SK-N-DZ (cell line): Measurements from ENCODE around the gene TUBB. TPM values are rescaled to one million over a fixed set of nuclear protein-coding genes. Genes with fewer than 3 reads are reported as not detected.

Experiments
- DNase-seq: peaks from one replicate; pipeline ENCODE4 v3.0.0-alpha.2; 2015; ENCODE audit warnings: low spot score
- polyA plus RNA-seq, 2 experiments: library from polyadenylated mRNA; depleted of rRNA; stranded (reverse); fragments of >200 nt; gene quantifications; 2 replicates each; pipeline ENCODE4 v1.2.3, GENCODE V29; 2014

TUBB gene
- 1,702 and 1,814 TPM in 2 replicates for polyA plus RNA-seq (2014; cell fraction: cytosol; rRNA removed)
- polyA plus RNA-seq (2014; cell fraction: nucleus; rRNA removed): 586 and 640 TPM in 2 replicates

DNA sequence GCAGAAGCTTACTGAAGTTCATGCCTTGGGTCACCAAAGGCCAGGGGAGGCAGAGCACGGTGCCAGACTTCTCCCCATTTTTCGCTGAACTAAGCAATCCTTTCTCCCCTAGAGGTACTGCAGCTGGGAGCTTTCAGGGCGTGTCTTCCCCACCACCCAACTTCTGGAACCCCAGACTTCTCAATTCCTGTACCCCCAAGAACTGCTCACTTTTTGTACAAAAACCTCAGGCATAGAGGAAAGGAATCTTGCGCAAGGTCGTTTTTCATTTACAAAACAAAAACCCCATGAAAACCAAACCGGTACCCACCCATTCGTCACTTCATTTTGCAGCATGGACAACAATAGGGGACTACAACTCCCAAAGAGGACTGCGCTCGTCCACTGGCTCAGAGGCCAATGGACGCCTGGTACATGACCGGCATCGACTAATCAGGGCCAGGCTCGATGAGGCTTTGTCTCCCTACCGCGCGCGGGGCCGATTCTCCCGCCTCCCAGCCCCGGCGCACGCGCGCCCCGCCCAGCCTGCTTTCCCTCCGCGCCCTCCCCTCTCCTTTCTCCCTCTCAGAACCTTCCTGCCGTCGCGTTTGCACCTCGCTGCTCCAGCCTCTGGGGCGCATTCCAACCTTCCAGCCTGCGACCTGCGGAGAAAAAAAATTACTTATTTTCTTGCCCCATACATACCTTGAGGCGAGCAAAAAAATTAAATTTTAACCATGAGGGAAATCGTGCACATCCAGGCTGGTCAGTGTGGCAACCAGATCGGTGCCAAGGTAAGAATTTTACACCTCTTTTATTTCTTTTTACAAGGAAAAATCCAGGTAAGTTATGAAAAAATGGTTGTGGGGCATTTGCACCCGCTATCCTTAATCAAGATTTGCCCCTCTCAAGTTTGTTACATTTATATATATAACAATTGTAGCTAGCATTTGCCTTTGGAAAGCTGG is at the start of gene TUBB:
TUBB (plus strand) TSS at position 562 of the 947 bp plus-strand sequence; CDS start at position 717, 155 bp downstream.
- DNase-seq: peak; percentile 98

DNA sequence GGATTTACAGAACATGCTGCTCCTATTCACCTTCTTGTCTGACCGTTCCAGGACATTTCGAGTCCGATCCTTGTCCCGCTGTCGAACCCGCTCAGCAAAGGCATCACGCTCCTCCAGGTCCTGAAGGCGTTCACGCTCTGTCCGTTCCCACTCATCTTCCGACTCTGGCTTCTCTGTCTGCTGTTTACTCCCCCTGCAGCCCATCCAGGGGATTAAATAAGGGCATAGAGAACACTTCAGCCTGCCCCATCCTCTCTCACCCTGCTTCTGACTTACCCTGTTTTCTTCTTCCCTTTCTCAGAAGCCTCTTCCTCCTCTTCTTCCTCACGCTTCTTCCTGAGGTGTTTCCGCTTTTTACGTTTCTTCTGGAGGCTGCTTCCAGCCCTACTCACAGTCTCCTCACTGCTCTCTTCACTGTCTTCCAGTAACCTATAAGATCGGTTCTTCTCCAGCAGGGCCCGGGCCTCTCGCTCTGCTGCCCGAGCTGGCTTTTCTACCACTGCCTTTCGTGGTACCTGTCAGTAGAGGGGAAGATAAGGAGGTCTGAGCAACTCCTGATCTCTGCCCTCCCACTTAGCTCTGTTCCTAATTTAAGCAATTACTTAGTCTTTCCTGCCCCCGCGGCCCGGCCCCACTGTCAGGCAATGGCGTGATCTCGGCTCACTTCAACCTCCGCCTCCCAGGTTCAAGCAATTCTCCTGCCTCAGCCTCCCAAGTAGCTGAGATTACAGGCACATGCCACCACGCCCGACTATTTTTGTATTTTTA is 49.2 kb upstream of the TUBB start:
- DNase-seq: no peak

DNA sequence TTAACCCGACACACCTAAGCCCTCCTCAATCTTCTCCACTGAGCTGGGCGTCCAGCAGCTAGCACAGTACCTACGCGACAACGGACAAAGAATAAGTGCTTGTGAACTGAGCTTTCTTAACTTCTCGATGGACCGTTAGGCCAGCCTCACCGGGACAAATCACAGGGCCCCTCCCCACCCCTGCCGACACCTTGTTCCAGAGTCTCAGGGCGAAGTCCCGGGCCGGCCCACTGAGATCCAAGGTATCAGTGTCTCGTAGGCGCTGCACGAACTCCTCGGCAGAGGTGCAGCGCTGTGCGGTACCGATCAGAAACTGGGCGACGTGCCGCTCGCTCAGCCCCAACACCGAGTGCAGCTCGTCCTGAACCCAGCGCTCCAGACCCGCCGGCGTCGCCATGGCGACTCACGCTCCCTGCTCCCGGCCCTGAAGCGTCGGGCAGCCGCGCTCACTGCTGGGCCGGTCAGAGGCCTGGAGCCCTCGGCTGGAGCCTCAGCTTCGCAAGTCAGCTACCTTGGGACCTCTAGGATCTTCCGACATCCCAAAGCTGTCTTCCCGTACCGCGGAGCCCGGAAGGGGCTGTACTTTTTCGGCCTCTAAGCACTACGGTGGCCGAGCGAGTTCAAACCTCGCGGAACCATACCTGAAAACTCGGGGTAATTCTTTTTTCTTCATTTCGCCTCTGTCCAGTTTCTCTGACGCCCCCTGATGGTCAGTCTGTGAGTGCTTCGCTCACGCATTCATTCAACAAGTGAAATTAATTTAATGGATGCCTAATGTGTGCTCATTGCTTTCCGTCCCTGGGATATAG is 47.5 kb upstream of the TUBB start, which contains the start of gene DHX16:
DHX16 (minus strand) TSS at position 562 of the 809 bp plus-strand sequence; CDS start at position 397, 165 bp downstream.
- DNase-seq: peak; percentile 97

DNA sequence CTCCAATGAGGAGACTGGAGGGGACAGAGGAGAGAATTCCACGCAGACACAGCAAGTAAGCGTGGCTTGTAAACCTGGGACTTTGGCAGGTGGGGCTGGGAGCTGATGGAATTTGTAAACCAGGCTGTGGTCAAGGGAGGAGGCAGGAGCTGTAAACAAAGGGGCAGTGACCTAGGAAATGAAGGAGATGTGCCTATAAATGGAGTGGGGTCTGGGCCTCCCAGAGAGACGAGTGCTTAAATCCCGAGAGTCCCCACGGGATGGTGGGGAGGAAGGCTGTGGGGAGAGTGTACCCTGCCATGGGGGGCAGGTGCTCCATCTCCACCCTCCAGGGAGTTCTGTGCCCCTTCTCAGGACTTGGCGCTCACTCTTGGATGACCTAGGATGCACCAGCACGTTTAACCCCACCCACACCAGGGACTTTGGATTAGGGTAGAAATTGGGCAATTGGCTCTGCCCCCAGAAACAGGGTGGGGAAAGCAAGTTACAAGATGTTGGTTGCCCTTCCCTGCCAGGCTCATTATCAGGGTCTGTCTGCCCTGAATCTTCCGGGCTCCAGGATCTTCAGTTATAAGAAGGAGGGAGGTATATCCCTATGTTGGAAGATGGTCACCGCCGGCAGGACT is 43.4 kb upstream of the TUBB start:
- DNase-seq: no peak

DNA sequence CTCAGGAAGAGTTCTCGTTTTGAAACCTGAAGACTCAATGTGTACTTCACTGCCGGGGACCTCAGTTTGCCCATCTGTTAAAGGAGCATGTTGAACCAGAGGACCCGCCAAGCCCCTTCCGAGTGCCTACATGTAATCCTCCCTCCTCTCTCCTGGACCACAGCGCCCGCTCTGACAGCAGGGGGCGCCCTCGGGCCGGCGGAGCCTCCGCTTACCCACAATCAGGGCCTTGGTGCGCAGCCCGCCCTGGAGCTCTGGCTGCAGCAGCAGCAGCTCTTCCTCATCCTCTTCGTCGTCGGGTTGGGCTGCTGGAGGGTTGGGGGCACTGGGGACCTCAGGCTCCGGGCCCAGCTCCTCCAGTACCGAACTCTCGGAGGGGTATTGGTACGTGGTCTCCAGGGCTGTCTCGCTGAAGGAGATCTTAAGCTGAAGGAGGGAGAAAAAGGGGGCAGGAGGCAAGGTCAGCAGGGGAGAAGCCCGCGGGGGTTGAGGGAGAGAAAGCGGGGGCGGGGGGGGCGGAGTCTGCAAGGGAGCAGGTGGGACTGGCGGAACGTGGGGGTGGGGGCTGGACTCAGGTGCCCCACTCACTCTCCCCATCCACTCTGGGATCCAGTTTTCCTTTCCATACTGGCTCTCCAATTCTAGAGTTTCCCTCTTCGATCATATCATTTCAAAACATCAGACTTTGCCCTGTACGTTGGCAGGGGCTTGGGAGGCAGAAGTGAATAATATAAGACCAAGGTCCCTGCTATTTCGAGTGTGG is 41.0 kb upstream of the TUBB start:
- peak; percentile 79 for DNase-seq

DNA sequence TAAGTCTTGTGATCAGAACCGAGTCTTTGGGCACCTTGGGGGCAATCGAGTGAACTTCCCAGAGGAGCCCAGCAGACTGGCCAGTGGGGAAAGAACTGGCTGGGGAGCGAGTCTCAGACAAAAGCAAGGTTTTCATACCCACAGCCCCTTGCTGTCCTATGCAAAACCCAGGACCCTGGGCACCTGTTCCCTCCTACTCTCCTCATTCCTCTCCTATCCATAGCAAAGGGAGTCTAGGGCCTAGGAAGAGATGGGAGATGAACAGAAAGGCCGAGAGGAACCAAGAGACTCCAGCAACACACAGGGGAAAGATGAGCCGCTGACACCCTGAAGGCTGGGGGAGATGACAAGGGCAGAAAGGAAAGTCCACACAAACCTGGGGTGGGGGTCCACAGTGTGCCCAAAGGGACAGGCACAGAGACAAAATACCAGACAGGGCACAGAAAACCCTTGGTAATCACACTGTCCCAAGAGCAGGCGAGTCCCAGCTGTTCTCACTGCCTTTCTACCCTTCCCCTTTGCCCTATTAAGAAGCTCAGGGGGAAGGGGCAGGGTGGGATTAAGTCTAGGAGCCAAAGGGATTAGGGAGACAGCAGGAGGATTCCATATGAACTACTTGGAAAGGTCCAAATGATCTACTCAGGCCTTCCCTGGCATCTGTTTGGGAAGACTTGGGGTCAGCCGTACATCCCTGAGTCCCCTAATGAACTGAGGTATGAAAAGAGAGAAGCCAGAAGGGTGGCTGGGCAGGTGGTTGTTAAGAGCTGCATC is 40.2 kb upstream of the TUBB start:
- DNase-seq: no peak

DNA sequence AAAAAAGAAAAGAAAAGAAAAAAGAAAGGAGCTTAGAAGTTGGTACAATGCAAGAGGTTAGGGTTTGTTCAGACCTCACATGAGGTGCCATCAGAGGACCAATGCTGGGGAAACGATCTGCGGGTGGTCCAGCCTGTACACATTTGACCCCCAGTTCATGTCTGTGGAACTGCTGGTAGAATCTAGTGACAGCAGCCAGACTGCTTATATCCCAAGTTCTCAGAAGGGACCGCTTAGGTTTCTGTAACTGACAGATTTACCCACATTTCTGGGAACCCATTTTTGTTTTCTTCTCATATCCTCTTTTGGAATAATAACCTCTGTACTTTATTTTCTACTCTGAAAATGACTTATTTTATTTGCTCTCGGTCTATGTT is 38.4 kb upstream of the TUBB start:
- no peak for DNase-seq

DNA sequence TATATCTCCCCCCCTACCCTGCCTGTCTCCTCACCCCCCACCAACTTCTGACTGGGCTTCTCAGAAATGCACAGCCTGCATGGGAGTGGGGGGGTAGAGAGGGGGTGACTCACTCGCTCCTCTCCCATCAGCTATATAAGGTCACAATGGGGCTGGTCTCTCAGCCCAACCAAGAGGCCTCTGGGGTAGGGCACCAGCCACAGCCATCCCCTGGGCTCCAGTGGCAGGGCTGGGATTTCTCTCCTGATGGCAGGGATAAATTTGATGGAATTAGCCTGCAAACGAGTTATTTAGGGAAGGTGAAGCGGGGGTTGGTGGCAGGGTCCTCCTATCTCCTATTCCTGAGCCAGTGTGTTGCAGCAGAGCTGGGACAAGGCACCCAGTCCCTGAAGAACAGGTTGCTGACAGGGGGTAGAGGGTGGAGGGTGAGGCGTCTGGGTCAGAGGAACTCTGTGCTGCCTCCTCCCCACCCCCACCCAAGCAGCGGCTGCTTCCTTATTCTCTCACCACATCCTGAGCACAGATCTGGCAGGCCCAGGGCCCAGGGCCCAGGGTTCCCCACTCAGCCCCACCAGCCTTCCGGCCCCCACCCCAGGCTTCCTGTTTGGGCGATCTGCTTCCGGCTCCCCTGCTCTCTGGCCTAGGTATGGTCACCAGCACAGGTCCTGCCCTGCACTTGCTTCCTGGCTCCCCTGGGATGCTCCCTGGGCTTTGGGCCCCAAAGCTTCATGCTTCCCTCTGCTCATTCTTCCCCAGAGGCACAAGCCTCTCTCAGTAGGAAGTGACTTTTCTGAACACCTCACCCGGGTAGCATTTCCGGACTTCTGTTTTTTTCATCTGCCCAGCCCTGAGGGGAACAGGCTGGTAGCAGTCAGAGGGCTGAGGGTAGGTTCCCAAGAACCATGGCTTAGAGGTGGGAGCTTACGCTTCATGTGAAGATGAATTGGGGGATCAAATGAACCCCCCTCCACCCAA is 37.7 kb upstream of the TUBB start:
- DNase-seq: no peak

DNA sequence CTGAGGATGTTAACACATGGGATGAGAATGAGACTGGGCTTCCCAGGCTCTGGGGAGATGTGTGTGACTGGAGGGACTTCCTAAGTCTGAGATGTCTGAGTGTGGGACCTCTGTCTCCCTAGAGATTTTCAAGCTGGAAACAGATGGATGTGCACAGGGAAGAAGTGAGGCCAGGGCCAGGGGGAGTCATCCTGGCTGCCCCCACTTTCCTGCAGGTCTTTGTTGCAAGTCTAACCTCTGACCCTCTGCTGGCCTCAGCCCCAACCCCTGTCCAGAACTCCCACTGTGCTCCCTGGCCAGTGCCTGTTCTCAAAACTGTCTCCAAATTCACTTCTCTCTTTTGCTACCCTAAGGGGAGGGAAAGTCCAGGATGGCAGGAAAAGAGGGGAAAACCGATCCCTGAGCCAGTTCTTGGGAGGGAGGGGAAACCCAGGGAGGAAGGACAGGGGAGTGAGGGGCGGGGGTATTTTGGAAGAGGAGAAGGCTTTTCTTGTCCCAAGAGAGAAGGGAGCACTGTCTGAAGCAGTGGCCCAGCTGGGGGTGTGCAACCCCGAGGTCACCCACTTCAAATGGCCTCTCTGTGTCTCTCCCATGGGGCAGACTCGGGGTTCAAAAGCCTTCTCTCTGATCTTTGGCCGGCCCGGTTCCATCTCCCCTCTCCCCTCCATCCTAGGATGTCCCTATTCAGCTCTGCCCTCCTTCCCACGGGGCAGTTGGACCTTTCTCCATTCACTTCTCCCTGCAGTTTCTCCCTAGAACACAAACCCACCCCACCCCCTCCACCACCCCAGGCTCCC is 36.8 kb upstream of the TUBB start:
- no peak for DNase-seq

DNA sequence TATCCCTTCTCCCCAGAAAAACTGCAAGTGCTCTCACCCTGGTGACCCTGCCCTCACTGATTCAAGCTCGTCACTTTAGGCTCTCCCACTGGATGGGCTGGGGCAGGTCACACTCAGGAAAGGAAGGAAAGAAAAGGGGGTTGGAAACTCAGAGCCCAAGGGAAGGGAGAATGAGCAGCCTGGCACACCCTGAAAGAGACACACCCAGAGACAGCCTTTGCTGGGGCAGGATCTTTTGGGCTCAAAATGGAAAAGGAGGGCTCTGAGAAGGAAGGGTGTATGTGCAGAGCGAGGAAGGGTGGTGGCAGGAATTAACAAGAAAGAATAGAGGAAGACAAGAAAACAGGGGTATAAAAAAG is 36.2 kb upstream of the TUBB start:
- no peak for DNase-seq

DNA sequence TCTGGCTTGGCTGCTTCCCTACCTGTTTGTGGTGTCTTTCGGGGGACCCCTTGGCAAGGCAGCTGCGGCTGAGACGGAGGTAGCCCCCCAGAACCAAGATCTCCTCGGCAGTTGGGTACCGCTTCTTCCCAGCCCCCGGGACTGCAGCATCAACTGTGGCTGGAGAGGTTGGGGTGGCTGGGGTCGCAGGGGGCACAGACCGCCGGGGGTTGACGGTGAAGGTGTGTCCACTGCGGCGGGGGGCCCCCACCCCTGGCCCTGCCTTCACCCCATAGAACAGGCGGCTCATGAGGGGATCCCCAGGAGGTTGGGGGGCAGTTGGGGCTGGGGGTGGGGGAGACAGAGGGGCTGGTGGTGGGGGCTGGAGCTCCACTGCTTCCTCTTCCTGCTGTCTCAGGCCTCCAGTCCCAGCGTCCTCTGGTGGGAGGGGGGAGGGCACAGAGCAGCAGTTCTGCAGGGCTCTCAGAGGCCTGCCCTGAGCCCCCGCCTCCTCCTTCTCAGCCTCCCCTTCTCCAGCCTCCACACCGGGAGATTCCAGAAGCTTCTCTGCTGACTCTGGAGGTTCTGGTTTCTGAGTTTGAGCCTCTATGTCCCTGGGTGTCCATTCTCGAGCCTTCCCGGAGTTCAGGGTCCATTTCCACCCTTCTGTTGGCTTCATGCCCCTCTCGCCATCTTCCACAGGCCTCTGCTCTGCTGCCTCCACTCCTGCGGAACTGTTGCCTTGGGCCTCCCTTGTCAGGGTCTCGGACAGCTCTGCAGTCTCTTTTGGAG is 35.6 kb upstream of the TUBB start:
- DNase-seq: no peak

DNA sequence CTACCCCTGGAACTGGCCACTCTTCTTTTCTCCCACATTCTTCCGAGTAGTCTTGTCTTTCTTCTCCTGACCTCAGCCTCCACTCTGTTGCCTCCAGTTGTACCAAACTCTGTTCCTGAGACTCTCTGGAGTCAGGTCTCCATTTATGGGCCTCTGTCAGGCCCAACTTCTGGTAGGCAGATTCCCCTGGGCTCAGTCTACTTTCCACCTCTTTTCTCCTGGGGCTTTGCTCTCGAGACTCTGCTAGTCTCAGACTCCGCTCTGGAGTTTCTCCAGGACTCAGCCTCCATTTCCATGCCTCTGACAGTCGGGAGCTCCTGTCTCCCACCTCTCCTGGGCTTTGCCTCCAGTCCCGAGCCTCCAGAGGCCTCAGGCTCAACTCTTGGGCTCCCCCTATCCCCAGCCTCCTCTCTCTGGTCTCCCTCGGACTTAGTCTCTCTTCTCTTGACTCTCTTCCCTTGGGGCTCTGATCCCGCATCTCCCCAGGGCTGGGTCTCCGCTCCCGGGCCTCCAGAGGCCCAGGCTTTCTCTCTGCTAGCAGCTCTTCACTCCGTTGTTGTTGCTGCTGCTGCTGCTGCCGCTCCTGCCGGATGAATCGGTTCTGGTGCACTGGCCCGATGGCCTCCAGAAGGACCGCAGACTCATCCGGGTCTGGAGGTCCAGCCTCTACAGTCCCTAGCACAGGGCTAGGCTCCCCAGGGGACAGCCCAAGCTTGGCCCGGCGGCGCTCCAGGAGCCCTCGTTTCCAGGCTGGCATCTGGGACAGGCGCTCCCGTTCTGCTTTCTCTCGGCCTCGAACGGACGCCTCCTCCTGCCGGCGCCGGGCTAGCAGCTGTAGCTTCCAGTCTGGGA is 34.8 kb upstream of the TUBB start:
- no peak for DNase-seq

DNA sequence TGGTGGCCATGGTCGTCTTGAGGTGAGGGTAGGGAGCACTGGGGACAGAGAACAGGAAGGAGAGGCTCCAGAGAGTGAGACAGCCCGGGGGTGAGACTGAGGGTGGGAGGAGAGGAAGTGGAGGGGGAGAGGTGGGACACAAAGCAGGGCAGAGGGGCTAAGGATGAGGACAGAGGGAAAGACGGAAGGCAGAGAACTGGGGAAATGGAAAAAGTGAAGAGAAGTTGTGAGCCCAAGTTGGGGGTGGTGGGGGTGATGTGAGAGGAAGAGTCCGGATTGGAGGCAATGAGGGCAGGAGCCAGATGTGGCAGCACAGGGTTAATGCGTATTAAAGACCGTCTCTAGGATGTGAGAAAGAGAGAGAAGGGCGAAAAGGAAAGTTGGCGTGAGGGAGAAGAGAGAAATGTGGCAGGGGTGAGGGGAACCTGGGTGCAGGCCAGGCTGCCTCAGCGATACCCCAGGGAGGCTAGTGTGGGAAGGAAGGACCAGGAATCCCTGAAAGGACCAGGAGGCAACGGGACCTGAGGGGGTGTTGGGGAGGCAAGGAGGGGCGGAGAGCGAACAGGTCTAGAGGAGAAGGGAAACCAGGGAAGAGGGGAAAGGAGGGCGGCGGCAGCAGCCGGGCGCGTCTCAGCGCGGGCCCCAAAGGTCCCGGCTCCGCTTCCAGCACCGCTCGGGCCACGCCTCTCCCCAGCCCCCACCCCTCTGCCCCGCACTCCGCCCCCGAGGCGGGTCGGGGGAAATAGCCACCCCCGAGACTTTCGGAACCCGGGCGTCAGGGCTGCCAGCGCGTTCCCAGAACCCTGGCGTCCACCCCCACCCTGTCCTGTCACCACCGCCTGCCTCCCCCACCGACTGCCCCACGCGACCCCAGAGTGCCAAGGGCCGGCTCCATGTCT is 33.9 kb upstream of the TUBB start, which contains the start of gene PPP1R18:
PPP1R18 (minus strand) TSS at position 637 of the 899 bp plus-strand sequence; CDS start at position 10, 627 bp downstream.
- no peak for DNase-seq

DNA sequence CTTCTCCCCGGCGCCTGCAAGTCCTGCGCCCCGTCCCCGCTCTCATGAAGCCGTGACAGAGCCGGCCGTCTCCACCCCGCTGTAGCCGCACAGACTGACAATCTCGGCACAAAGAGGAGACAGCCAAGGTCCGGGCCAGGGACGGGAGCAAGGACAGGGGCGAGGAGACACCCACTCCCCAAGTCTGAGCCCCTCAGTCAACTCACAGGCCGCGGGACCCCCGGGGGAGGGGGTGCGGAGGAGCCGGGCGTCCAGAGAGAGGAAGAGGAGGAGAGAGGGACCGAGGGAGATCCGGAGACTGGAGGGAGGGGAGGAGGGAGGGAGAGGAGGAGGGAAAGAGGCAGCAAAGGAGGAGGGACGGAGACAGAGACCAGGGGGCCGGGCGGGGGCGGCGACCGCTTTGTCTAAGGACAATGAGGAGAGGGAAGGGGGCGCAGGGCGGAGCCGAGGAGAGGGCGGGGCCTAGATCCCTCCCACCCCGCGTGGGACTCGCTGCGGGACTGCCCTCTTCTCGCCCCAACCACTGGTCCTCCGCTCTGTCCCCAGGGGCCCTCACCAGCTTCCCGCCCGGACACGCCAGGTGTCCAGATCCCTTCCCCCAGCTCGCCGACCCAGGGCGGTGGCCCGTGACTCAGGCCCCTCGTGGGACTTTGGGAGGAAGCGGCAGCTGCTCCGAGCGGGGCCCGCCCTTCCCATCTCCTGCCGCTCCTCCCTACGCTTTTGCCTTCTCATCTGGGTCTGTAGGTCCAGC is 33.1 kb upstream of the TUBB start:
- DNase-seq: peak; percentile 95
